HG03025 (cell line): Measurements from ENCODE around the gene ALPK3.

Experiments used
- ATAC-seq: cut with Tn5 transposase; IDR thresholded peaks from one replicate; pipeline ENCODE4 v1.9.1; 2021; ENCODE audit warnings: mild to moderate bottlenecking, moderate library complexity; ENCODE audit not compliant: unreplicated experiment, low FRiP score

ALPK3 gene

DNA sequence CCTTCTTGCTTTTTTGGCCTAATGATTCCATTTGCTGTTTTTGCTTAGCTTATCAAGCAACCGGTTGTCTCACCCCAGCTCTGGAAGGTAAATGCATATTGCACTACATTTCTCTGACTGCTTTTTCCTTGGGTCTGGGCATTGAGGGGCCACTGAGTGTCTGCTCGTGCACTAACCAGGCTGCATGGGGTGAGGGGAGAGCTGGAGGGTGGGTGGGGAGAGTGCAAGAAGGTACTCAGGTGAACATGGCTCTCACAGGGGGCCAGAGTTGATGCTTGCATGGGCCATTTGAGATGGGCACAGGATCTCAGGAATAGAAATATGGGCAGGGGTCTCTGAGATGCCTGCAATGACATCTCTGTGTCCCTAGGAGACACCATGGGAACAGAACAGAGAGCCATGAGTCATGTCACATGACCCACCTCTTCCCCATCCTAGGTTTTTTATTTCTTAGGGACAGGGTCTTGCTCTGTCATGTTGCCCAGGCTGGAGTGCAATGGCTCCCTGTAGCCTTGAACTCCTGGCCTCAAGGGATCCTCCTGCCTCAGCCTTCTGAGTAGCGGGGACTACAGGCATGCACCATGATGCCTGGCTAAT is 6.2 kb downstream of the ALPK3 start:
- no peak for ATAC-seq

DNA sequence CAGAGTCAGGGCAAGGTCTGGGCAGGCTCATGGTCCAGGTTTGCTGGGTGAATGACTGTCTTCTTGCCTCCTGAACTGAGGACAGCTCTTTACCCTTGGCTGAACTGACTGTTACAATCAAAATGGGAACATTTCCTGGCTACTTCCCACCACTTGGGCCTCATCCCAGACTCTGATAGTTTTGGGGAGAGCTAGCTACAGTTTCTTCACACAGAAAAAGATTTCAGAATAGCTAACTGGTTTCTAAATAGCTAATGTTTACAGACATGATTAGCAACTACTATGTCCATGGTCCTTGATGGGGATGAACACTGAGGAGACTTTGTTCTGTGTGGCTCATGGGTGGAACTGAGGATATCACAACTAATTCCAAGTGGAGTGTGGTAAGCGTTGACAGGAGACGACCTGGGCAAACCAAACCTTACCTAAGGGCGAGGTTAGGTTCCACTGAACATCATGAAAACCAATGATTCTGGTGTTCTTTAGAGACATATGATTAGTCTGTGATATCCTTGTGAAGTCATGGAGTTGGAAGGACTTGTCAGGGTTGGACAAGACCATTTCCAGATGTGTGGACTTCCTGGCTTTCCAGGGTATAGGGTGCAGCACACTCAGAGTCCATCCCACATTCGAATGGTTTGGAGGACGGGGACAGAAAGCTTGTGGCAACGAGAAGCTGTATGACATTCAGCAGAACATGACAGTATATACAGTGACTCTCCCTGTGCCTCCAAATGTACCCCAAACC is 7.3 kb downstream of the ALPK3 start:
- ATAC-seq: no peak

DNA sequence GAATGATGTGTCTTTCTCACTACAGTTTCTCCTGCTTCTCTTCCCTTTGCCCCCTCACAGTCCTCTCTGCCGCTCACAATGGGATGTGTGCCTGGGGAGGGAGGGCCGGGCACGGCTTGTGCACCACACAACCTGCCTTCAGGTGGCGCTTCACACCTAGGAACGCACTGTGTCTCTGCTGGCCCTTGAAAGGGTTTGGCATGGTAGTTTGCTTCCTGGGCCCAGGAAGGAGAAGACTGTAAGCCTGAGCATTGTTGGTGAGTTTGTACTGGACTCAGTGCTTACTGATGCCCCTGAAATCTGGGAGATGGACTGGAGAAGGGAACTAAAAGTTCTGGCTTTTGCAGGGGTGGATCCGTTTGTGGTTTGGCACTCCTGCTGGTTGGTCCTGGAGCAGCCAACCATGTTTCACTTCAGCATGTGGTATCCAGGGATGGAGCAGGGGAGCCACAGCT is 9.2 kb downstream of the ALPK3 start:
- ATAC-seq: no peak

DNA sequence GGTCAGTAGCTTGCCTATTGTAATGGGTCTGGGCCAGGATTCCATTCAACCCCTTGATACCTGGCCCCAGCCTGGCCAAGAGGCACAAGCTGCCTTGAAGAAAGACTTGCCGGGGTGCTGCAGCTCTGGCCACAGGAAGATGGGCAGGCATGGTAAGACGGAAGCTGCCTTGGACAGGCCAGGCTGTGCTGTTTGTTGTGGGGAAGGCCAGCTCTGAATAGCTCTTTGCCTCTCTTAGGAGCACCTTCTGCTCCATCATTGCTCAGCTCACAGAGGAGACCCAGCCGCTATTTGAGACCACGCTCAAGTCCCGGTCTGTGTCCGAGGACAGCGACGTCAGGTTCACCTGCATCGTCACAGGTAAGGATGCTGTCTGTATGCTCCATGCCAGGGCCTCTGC is 10.1 kb downstream of the ALPK3 start:
- no peak for ATAC-seq

DNA sequence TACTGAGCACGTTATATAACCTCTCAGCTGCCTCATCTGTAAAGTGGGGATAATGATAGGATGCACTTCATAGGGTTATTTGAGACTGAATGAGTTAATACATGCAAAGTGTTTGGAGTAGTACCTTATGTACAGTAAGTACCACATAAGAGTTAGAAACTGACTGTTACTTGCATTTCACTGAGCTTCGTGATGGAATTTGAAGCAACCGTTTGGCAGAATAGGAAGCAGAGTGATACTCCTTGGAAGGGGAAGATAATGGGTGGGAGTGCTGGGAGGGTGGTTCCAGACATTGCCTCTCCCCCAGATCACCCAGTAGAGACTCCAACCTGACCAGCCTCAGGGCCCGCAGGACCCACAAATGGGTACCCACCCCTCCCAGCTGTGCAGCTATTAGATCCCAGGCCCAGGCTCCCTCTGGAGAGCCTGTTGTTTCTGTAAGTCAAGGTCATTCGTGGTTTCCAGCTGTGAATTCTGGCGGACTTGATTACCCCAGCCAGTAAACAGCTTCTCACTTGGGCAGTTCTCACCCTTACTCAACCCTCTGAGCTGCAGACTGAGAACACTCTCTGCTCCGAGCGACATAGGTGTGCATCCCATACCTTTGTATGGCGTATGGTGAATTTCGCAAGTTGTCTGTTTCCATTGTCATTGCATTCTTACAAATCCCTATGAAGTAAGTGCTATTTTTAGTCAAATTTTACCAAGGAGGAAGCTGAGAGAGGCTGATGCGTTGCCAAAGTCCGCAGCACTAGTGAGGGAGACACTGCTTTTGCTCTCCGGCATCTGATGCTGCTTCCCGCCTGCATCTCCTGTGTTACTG is 11.1 kb downstream of the ALPK3 start:
- no peak for ATAC-seq

DNA sequence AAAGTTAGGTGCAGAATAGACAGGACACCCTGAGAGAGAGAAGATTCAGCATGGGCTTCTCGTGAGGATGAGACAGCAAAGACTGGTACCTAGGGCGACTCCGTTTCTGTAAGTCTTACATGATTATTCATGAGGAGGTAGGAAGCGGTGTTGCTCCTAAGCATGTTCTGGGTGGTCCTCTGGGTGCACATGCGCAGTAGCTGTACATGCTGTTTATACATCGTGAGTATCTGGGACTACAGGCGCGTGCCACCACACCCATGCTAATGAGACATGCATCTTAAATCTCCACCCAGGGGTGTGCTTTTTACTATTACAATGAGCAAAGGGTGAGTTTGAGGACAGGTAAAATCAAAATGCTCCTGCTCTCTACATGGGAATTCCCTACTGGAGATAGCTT is 12.3 kb downstream of the ALPK3 start:
- no peak for ATAC-seq

DNA sequence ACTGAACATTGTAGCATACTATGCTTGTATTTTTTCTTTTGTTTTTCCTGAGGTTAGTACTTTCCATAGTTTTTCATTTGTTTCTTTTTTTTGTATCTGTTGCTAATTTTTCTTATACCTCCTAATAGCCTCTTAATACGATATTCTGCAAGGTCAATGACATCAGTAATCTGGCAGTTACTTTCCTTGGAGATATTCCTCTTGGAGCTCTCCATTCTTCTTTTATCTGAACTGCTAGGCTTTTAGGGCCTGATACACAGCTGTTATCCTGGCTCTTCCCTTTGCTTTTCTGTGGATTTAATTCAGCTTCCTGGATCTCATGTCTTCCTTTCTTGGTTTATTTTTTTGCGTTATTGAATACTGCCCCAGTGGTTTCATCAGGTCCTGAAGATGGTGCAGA is 12.9 kb downstream of the ALPK3 start:
- ATAC-seq: no peak

DNA sequence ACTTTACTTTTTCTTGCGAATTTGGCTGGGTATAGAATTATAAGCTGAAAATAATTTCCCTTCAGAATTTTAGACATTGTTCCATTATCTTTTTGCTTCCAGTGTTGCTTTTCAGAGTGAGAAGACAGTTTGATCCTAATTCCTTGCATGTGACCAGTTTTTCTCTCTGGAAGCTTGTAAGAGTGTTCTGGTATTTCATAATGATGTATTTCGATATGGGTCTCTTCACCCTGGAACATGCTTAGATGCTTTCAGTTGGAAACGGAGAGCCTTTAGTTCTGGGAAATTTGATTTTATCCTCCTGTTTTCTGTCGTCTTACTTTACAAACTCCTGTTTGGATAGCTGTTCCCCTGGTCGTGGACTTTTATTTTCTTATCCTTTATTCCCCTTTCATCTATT is 13.9 kb downstream of the ALPK3 start:
- ATAC-seq: no peak

DNA sequence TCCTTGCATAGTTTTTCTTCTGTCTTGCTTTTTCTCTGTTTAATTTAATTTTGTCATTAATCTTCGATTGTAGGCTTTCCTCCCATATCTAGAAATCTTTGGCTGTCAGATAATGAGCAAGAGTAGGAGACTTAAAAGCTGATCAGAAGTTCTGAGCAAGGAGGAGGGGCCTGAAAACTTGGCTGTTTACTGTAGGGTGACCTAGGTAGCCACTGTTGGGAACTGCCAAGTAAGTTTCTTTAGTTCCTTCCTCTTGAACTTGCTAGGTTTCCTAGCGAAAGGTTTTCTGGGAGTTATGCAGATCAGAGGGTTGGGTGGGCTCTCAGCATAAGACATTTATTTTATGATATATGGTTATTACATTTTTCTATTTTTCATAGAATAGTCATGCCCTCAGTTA is 14.5 kb downstream of the ALPK3 start:
- ATAC-seq: no peak

DNA sequence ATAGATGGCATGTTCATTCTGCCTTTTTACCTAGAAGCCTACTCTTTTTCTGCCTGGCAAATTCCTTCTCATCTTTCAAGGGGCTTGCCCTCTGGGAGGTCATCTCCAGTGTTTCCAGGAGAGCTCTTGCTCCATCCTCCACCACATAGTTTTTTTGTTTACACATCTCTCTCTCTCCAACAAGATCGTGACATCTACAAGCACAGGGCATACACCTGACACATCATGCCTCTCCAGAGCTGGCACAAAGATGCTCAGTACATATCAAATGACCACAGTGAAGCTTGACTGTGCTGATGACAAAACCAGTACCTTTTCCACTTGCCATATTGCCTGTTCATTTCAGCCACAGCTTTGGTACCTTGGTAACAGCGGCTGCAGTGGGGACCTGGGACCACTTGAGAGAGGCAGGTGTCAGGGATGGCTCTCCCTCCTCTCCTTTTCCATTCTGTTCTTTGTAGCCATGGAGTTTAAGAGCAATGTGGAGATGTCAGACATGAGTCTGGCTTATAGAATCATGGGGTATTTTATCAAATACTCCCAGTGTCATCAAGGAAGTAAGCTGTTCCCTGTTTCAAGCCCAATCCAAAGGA is 15.4 kb downstream of the ALPK3 start:
- no peak for ATAC-seq

DNA sequence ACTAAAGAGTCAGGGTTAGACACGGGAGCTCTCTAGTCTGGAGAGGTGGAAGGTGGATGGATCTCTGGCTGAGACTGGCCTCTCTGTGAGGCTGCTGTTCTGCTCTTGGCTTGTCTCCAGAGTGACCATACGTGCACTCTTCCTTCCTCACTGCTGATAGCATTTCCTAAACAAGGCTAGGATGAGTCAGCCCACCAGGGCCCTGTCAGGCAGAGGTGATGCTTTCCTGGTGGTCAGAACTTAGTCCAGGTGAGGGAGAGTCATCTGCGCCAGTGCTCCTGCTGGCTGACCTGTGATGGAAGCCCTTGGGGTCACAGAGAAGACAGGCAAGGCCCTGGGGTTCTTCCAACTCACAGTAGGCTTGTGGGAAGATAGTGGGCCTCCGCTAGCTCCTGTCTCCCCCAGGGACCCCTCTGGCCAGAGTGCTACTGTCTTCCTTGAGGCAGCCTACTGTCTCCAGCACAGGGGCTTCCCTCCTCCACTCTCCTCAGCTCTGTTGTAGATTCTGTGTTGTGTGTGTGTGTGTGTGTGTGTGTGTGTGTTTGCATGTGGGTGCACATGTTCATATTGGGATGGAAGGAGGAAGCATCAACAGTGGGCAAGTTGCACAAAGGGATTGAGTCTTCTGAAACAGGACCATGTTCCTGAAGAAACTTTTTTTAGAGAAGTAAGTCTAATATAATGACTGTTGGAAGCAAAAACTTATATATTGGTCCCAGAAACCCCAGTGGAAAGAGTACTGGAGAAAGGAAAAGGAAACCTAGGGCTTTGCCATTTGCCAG is 16.5 kb downstream of the ALPK3 start:
- no peak for ATAC-seq

DNA sequence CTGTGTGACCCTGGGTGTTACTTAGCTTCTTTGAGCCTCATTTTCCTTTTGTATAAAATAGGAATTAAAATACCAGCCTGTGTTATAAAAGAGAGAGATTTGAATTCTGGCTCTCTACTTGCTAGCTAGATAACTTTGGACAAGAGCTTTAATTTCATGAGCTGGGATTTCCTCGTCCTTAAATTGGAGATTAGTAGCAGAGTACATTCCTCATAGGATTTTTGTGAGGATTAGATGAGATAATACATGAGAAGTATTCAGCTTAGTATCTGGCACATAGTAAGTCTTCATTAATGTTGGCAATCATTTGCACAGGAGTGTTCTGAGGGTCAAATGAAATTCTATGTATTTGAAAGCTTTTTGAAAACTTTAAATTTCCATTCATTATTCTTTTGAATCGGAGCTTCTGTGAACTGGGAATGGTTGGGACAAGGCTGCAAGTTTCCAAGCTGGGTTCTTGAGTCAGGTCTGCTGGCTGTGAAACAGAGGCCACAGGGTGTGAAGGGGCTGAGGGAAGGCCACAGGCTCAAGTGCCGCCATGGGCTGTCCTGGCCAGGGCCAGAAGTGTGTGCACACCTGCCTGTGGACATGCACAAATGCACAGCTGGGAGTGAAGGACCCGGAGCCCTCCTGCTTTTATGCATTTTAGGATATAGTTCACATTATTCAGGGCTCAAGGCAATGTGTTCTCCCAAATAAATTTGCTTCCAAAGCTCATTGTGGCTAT is 17.2 kb downstream of the ALPK3 start:
- ATAC-seq: no peak

DNA sequence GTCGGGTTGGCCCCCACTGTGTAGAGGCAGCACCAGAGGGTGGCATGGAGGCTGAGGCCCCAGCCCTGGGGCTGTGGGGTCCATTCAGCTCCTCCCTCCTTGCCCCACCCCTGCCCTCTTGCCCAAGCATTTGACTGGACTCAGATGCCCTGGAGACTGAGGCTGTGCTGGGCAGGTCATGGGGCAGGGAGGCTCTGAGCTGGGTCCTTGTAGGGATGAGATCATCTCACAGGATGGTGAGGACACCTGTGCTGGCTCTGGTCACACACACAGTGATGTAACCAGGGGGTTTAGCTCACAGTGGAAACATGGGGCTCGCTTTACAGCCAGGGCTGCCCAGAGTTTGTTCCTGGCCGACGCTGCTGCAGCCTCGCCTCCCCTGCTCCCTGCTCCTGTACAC is 17.8 kb downstream of the ALPK3 start:
- ATAC-seq: no peak

DNA sequence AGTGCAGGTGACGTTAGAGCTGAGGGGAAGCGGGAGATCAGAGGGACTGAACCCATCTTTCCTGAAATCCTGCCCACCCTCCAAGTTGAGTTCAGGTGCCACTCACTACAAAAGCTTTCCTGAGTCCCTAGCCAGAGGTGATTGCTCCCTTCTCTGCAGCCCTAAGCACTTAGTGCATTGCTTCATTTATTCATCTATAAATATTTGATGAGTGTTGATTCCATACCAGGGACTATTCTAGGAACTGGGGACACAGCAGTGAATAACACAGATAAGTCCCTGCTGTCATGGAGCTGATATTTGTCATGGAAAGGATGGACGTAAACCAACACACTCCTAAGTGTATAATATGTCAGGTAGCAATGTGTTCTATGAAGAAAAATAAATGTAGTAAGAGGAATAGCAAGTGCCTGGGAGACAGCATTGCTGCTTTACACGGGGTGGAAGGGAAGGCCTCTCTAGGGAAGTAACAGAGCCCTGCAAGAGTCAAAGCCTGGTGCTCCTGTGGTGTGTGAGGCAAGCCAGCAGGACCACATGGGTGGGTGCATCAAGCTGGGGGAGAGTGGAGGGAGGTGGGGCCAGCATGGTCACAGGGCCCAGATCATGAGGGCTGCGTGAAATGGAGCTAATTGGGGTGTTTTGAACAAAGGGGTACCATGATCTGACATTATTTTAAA is 18.6 kb downstream of the ALPK3 start:
- no peak for ATAC-seq

DNA sequence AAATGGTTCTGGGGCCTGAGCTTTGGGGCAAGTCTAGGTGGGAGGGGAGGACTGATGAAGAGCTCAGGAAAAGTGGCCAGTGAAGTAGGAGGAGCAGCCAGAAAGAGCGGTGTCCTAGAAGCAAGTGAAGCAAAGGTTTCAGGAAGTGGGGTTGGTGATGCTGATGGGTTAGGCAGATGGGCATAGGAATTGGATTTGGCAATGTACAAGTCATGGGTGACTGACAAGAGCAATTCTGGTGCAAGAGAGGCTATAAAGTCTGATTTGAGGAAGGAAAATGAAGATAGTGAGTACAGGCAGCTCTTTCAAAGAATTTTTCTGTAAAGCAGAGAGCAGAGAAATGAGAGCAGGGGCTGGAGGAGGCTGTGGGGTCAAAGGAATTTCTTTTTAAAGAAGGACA is 19.7 kb downstream of the ALPK3 start:
- no peak for ATAC-seq

DNA sequence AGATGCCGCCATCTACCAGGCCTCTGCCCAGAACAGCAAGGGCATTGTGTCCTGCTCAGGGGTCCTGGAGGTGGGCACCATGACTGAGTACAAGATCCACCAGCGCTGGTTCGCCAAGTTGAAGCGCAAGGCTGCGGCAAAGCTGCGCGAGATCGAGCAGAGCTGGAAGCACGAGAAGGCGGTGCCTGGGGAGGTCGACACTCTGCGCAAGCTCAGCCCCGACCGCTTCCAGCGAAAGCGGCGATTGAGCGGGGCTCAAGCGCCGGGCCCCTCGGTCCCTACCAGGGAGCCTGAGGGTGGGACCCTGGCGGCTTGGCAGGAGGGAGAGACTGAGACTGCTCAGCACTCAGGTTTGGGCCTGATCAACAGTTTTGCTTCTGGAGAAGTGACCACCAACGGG is 22.6 kb downstream of the ALPK3 start:
- no peak for ATAC-seq

DNA sequence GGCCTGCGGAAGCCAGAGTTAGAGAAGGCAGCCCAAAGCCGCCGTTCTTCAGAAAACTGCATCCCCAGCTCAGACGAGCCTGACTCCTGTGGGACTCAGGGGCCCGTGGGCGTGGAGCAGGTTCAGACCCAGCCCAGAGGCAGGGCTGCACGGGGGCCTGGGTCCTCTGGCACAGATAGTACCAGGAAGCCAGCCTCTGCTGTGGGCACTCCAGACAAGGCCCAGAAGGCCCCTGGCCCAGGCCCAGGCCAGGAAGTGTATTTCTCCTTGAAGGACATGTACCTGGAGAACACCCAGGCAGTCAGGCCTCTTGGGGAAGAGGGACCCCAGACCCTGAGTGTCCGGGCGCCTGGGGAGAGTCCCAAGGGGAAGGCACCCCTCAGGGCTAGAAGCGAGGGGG is 23.1 kb downstream of the ALPK3 start:
- ATAC-seq: no peak

DNA sequence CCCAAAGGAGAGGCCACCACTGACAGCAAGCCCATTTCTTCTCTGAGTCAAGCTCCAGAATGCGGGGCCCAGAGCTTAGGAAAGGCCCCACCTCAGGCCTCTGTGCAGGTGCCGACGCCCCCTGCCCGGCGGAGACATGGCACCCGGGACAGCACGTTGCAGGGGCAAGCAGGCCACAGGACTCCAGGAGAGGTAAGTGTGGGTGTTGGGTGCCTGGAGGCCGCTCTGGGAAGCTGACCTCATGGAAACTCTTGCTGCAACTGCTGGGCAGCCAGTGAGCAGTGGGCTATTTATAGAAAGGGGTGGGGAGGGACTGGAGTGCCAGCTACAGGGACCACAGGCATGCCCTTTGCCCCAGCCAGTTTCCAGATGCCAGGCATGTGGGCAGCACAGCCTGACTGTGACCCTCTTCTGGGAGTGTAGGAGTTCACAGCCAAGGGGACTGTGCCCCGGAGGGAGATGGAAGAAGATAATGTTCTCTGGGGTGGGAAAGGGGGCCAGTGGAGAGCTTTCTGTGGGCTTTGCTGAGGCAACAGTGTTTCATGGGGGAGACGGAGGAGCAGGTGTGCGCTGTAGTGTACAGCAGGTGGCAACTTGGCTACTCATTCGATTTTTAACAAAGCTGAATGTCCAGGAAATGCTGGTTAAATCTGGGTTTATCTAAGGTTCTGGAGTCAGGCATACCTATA is 23.7 kb downstream of the ALPK3 start:
- no peak for ATAC-seq

DNA sequence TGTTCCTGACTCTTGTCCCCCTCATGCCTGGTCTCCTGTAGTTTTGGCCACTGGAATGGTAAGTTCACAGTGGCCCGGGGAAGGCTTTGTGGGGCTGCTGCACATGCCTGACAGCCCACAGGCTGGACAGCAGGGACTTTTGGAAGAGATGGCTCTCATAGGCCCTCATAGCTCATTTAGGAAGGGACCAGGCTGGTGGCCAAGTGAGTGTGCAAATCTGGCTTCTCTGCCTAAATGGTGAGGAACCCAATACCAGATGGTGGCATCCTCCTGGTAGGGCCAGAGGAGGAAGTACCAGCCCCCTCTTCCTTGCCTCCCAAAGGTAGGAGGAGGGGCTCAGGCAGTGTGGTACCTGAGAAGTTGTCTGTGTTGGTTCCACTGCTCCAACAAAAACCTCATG is 25.6 kb downstream of the ALPK3 start:
- ATAC-seq: no peak
